NCI-H446 (cell line): ENCODE data around the gene CFAP54.
A peak's percentile ranks its signal among the peaks of the same experiment; 100 is the strongest.
"Not testable (repeated sequence)": the region's sequence is repeated elsewhere in the genome, so short reads cannot be mapped to it uniquely, and the experiment has no call there.

Experiments used
- DNase-seq, 2 experiments: peaks; one replicate each; lab custom pipeline; 2025; lab: John Stamatoyannopoulos, UW

Gene CFAP54

GRCh38 chr12:96513166-96513565 is 23.8 kb downstream of the CFAP54 start:
- DNase-seq = no peak

GRCh38 chr12:96513681-96514080 is 24.3 kb downstream of the CFAP54 start:
- DNase-seq = no peak

- peak; percentile 3 to 33 for DNase-seq
Measured at GRCh38 chr12:96514328-96514727, 25.0 kb downstream of the CFAP54 start.

- peak; percentile 54 to 75 for DNase-seq
Measured at GRCh38 chr12:96516472-96517430, 27.4 kb downstream of the CFAP54 start.

GRCh38 chr12:96520767-96521166 is 31.4 kb downstream of the CFAP54 start:
- DNase-seq = no peak

GRCh38 chr12:96521895-96522682 is 32.7 kb downstream of the CFAP54 start:
- DNase-seq = no peak

GRCh38 chr12:96522690-96523089 is 33.3 kb downstream of the CFAP54 start:
- DNase-seq = no peak

DNA sequence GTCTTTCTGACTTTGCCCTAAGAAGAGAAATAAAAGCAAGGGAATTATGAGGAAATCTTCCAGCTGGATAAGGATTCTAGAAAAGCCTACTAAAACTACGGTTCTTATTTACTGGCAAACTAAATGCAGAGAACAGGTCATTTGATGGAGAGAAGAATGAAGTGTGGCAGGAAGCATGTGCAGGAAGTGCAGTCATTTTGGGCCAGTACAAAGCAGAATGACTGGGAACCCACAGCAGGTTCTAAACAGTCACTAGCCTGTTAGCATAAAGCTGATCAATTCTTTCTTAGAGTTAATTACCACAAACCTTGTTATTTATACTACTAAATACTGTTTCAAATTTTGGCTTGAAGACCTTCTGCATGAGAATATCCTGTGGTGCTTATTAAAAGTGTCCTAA is 36.7 kb downstream of the CFAP54 start:
- DNase-seq = no peak

DNA sequence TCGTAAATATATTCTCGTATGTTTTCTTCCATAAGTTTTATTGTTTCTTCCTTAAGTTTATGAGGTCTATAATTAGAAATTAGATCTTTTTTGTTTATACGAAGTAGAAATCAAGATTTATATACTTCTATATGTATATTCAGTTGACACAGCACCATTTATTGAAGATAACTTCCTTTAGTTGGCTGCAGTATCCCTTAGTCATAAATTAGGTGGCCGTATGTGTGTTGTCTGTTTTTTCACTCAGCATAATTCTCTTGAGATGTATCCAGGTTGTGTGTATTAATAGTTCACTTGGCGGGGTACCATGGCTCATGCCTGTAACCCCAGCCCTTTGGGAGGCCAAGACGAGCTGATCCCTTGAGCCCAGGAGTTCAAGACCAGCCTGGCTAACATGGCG is 40.5 kb downstream of the CFAP54 start:
- no peak for DNase-seq

GRCh38 chr12:96534339-96534738 is 45.0 kb downstream of the CFAP54 start:
- no peak for DNase-seq

GRCh38 chr12:96548384-96548783 is 59.0 kb downstream of the CFAP54 start:
- DNase-seq = no peak

GRCh38 chr12:96549341-96549740 is 60.0 kb downstream of the CFAP54 start:
- DNase-seq = peak in 1 of 2 experiments; percentile 36

- DNase-seq = no peak
Measured at GRCh38 chr12:96570579-96570978, 81.2 kb downstream of the CFAP54 start.

DNA sequence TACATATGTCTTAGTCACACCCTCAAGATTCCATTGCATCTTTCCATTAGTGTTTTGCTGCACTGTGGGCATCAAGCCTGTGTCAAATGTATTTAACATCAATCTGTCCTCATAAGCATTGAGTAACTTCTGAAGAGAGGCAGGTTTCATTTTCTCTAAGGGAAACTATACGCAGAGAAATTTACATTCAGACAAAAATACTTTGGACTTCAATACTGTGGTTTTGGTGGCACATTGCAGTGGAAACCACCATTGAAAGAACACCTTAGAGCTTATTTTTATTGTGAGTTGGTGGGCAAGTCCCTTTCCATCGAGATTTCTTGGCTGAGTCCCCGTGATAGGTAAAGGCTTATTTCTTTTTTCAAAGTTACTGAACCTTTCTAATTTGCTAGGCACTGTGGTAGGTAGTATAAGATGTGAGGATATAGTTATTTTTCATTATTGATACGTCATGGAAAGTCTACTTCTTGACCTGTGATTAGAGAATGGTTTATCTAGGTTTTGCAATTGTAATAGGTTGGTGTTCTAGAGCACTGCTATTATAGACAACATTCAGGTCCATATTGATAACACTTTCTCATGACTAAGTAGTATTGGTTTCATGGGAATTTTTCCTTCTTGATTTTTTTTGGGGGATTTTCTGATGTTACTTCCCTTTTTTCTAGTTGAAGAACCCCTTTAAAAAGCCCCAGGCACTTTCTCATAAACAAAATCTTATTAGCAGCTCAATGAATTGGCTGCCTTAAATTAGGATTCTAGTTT is 81.9 kb downstream of the CFAP54 start:
- DNase-seq = no peak

DNA sequence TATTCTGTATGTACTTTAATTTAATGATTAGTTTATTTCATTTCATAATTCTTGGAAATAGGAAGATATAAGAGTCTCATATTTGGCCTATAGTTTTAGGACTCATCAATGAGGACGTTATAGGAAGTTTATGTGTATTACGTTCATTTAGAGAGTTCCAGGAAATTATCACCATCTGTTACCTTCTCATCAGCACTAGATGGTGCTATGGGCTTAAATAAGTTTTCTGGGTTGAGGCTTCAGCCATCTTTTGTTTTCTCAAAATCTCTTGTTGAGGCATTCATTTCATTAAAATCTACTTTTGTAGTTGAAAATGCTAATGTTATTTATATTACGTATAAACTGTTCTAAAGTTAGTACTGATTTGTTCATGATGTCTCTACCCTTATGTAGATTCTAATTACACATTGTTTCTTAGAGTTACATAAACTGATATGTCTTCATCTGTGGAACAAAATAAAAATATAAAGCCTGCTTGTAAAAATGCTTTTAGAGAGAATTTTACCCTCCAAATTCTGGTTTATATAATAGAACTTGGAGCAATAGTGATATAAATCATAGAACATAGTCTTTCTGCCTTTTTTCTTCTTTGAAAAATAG is 89.2 kb downstream of the CFAP54 start:
- DNase-seq = peak; percentile 41 to 83

GRCh38 chr12:96585977-96586376 is 96.6 kb downstream of the CFAP54 start:
- no peak for DNase-seq

GRCh38 chr12:96587691-96588090 is 98.3 kb downstream of the CFAP54 start:
- no peak for DNase-seq

- DNase-seq = no peak
Measured at GRCh38 chr12:96590970-96591369, 101.6 kb downstream of the CFAP54 start.

- not testable (repeated sequence) for DNase-seq
Measured at GRCh38 chr12:96604374-96604773, 115.0 kb downstream of the CFAP54 start.

GRCh38 chr12:96605684-96606083 is 116.3 kb downstream of the CFAP54 start:
- no peak for DNase-seq

DNA sequence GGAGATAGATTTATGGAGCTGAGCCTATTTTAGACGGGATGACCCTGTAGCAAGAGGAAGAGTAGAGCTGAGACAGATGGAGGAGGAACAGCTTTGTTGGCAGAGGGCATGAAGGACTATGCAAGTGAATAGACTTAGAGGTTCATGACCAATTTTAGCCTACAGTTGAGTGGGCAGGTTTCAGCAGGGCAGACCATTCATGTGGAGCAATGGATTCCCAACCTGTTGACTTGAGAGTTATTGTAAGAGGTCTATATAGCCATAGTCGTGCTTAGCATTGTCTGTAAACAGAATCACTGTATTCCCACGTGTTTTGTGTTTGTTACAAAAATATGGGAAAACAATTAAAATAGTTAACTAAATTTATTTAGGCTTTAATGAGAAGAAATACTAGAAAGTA is 116.8 kb downstream of the CFAP54 start:
- DNase-seq = no peak

DNA sequence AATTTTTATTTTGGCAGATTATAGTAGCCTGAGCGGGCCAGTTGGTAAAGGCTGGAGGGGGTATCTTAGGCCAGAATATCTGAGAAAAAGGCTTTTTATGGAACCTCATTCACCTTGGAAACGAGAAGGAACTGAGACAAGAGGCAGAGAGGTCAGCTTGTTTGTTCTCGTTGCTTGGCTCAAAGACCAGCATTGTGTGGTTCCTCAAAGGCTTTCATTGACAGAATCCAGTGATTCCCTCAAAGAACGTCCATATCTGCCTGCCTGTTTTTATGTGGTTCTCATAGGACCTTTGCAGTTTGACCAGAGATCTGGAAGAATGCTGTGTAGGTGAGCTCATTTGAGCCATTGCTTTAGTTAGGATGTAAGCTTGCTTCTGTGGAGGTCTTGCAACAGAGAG is 117.3 kb downstream of the CFAP54 start:
- no peak for DNase-seq
